Medulla oblongata (tissue), 1 donor: ENCODE data around the gene SMC3.

ENCODE experiments used
- DNase-seq: peaks from one replicate; pipeline ENCODE4 v3.0.0-alpha.2; 2015; ENCODE audit errors: extremely low spot score

SMC3 gene

DNA sequence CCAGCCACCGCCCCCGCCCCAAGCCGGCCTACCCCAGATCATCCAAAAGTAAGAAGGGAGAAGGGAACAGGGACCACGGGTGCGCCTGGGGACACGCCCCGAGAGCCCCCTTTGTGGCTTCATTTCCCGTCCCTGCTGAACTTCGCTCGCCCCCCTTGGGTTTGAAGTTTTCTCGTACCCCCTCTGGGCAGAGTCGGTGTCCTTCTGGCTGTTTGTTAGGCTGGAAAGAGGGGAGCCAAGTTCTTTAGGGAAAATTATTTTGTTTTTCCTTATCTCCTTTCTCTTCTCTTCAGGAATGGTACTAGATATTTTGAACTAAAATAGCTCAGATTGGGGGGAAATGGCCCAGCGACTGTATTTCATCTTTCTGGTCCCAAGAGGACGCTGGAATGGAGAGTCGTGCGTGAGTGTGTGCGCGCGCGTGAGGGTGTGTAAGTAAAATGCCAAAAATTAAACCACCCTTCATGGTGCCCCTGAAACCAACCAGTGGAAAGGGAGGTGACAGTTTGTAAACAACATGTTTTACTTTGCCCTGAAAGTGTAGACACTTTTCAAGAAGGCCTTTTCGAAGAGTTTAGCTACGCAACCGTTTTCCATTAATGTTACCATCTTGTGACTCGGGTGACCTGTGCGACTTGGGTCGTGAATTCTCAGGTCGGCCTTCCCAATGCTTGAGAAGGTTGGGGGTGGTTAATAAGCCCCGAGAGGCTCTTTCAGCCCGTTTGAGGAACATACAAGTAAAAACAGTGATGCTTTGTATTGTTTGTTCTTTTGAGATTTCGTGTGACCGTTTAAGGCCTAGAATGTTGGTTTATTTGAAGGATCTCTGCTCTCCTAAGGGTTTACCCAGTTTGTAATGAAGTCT lies 77.3 kb downstream of the SMC3 start:
- no peak for DNase-seq

DNA sequence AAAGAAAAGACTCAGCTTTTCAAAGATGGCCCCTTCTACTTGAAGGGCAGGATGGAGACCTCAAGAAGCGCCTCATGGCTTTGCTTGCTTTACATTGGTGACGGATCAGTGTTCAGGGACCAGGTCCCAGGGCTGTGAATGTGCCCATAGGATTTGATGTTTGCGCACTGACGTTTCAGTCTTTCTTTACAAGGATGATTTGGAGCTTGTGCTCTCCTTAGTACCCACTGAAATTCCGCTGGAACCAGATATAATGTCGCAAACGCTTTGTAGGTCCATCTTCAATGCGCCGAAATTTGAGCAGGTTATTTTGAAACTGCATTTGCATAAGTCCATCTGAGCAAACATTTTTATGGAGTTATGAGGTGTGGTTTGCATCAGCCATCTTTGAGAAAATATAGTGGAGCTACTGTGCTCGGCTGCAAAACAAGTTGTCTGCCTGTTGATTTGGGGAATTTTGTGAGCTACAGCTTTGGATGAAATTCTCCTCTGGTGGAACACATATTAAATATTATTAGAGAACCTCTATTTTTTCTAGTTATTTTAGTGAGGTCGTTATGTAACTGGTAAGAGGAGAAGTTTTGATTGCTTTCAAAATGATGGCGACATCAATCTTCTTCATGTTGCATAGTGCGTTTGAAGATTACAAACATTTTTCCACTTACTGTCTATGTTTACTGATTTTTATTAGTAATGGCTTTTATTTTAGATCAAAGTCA lies 79.1 kb downstream of the SMC3 start:
- DNase-seq, result no peak

DNA sequence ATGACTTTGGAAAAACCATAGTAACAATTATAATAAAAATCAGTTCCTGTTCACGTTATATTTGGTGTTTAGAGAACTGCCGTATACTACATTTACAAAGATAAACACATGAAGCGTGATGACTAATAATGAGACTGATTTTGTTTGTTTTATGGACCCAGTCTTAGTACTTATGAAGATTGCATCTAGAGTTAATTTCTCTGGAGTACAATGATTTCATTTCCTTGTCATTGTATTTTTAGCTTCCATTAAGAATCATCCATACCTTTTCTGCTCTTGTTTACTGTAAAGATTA lies 79.6 kb downstream of the SMC3 start:
- DNase-seq, result no peak

DNA sequence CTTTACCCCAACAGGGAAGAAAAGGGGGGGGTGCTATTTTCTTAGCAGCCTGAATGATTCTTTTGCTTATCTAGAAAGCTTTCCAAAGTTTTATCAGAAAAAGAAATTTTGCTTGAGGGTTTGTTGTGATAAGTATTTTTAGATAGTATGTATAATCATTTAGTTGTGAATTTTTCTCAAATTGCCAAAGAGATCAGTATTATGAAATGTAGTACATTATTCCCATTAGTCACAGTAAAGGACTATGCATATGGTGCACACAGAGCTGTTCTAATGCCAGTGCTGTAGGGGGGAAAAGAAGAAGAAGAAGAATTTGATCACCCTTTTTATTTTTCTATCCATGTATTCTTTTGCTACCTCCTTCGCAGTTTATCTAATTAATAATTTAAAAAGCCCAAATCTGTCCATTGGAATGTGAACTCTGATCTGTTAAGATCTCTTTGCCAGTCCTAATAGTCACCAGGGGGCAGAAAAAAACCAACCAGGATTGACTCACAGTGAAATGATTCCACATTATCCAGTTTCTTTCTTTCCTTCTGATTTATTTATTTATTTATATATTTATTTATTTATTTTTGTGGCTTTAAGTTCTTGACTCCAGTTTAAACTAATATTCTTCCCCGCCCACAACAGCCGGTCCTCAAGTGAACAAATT lies 81.3 kb downstream of the SMC3 start:
- no peak for DNase-seq

DNA sequence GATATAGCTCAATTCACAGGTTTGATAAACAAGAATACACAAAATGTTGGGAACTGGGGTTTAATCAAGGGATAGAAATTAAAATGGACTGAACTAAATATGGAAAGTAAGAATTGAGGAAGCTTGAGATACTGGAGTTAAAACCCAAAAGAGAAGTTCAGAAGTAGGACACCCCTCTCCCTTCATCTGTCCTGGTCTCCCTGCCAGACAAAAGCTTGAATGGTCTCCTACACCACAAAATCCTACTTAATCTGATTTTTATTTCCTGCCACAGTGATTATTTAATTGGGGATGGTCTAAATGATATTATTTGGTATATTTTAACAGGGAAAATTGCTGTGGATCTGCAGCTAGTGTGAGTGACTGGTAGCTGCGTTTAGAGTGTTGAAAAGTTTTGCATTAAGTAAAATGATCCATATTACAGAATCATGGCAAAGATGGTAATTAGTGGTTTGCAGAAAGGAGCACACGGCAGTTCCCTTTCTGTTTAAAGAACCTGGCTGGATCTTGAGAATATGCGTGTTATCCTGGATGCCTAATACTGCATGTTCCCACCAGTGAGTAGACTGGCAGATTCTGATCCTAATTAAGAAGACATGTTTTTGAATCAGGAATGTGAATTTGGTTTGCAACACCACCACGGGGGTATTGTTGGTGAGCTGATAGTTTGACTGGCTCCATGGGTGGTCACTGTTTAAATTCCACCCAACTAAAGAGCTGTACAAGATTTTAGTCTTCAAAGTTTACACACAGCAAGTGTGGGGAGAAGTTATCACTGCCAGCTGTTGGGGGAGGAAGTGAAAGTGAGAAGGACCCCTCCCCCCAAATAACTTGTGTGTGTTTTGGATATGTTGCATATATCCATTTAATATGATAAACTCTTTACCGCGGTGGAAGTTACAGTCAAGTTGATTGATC lies 82.1 kb downstream of the SMC3 start:
- DNase-seq, result no peak

DNA sequence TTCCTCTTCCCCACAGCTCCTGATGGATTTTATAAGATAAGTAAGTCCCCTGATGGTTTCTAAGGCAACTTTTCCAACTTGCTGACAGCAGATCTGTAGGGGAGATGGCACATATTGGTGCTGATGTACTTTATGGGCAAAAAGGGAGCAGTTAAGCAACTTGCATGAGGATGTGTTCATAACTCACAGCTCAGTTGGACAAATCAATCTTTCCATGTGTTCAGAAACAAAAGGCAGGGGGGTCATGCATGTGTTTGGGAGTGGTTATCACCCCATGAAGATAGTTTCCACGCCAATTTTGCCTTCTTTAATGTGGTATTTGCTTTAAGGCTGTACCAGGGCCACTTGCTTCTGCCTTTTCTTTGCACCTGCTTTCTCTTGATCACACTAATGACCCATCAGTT lies 82.8 kb downstream of the SMC3 start:
- DNase-seq, result no peak

DNA sequence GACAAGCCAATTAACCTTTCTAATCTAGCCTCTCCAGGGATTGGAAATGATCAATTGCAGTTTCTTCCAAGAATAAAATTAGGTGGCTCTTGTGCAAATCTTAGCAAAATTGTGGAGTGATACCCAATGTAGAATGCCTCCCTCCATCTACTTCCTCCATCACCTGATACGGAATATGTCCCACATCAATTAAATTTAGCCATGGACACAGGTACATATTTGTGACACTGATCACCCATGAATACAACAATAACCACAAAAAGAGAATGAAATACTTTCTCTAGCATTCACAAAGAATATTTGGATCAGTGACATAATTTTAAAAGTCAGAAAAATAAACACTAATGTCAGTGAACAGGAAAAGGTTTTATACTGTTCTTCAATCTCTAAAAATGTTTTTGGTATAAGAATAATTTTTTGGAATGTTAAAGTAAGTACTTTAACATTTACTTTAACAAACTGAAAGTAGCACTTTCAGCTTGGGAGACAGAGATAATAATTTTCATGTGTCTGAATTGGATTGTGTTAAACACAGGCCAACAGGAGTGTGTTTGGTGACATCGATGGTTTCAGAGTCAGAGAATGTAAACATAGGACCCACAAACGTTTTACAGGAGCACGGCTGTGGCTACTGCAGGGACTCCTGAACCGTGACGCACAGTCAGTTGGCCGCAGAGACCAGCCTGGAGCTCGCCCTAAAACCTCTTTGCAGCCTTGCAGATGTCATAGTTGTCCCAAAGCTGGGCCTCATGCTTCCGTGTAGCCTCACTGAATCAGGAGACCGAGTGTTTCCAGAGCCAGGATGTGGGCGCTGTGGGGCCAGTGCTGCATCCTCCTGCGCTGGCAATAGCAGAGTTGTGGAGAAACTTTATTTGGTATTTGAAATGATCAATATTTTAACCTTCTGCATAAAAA lies 83.8 kb downstream of the SMC3 start:
- no peak for DNase-seq

DNA sequence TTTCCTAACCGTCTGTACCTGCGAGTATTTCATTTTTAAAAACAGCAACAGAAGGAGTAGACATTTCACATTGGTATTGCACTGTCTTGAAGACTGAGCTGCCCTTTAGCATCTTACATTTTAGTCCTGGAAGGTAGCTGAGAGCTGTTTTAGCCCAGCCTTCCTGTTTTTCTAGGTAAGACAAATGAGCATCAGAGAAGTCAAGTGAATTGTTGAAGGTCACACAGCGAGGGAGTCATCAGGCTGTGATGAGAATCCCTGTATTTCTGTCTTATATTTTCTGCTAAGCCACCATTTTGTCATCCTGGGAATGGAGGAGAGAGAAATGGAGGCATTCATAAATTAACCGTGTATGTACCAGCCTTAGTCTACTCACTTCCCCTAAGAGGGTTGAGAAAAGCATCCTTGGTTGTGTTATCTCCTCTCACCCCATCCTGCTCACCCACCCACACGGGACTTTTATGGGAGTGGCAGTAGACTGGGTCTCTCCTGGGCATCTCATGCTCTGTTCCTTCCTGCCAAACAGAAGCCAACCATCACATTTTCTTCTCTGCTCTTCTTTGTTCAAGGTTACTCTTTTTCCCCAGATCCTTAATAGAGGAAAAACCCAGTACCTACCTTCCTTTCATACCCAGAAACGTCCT lies 85.1 kb downstream of the SMC3 start:
- no peak for DNase-seq
